ENCODE data around the gene JAG2.

The JAG2 gene

GRCh38 chr14:105155681-105156413 is 12.7 kb downstream of the JAG2 start:
- no peak for DNase-seq (ENCODE audit: low read depth)
- no peak for TF ChIP-seq CTCF (IDR thresholded peaks at IDR 0.05; ENCODE audit: low read depth, low read length, missing control alignments)
- no peak overlapping the region for H3K4me3 ChIP-seq (ENCODE audit: low read depth, low read length)

GRCh38 chr14:105155071-105155651 is 13.4 kb downstream of the JAG2 start:
- no peak for DNase-seq (ENCODE audit: low read depth)
- TF ChIP-seq CTCF (IDR thresholded peaks at IDR 0.05; ENCODE audit: low read depth, low read length, missing control alignments): no peak
- no peak overlapping the region for H3K4me3 ChIP-seq (ENCODE audit: low read depth, low read length)

- TF ChIP-seq CTCF (IDR thresholded peaks at IDR 0.05; ENCODE audit: low read depth, low read length, missing control alignments): no peak
- no peak for DNase-seq (ENCODE audit: low read depth)
- no peak overlapping the region for H3K4me3 ChIP-seq (ENCODE audit: low read depth, low read length)
Observed at GRCh38 chr14:105154476-105154871, 14.1 kb downstream of the JAG2 start.

- TF ChIP-seq CTCF (IDR thresholded peaks at IDR 0.05; ENCODE audit: low read depth, low read length, missing control alignments): no peak
- no peak overlapping the region for H3K4me3 ChIP-seq (ENCODE audit: low read depth, low read length)
- DNase-seq (ENCODE audit: low read depth): no peak
Observed at GRCh38 chr14:105153739-105154475, 14.7 kb downstream of the JAG2 start.

GRCh38 chr14:105153331-105153731 is 15.2 kb downstream of the JAG2 start:
- no peak overlapping the region for H3K4me3 ChIP-seq (ENCODE audit: low read depth, low read length)
- TF ChIP-seq CTCF (IDR thresholded peaks at IDR 0.05; ENCODE audit: low read depth, low read length, missing control alignments): no peak
- no peak for DNase-seq (ENCODE audit: low read depth)

- TF ChIP-seq CTCF (IDR thresholded peaks at IDR 0.05; ENCODE audit: low read depth, low read length, missing control alignments): no peak
Observed at GRCh38 chr14:105152794-105153241, 15.8 kb downstream of the JAG2 start.

More at GRCh38 chr14:105152794-105153241, 15.8 kb downstream of the JAG2 start:
- no peak overlapping the region for H3K4me3 ChIP-seq (ENCODE audit: low read depth, low read length)
- DNase-seq (ENCODE audit: low read depth): no peak

Measured in GM12864 (cell line).